Endothelial cell of umbilical vein (primary cell): ENCODE data around the gene BTBD19. TPM values are rescaled to one million over a fixed set of nuclear protein-coding genes. Genes with fewer than 3 reads are reported as not detected.
"Not testable (repeated sequence)": the region's sequence is repeated elsewhere in the genome, so short reads cannot be mapped to it uniquely, and the experiment has no call there.

Experiments
- BruUV-seq: library from RNA; stranded (reverse); fragments of 400-500 nt; replicated peaks from 2 replicates; lab custom pipeline; 2021; lab: Mats Ljungman, UMichigan
- CTCF ChIA-PET: fragments of 300-600, 350-600 bp; sonication (Branson Sonifier 250); formaldehyde crosslinking; loops from one replicate; lab custom pipeline; 2021; ENCODE audit warnings: antibody characterized with exemption, inconsistent platforms; lab: Charles Lee
- POLR2A ChIA-PET: fragments of 300-600, 350-600 bp; sonication (Branson Sonifier 250); formaldehyde crosslinking; loops from one replicate; lab custom pipeline; 2021; ENCODE audit warnings: antibody characterized with exemption, inconsistent platforms; lab: Charles Lee
- DNase-seq: peaks from one replicate; pipeline ENCODE4 v3.0.0-alpha.2; 2011; ENCODE audit warnings: low read depth, low spot score
- FAIRE-seq: peaks from 2 replicates; lab custom pipeline; 2011; peaks lifted over from hg19 to GRCh38; lab: Jason Lieb, UNC
- H2AFZ ChIP-seq: 2 replicates; pipeline ENCODE4 v1.6.0; 2012; ENCODE audit warnings: low read depth, low read length, control low read depth, inconsistent platforms
- H3K27ac ChIP-seq: 2 replicates; pipeline ENCODE4 v1.5.1; 2011; ENCODE audit warnings: low read depth, mild to moderate bottlenecking, control low read depth, low read length, moderate library complexity; ENCODE audit not compliant: insufficient read depth
- H3K27me3 ChIP-seq, 2 experiments: 2 replicates each; pipeline versions ENCODE4 v1.6.0 to v1.6.1; 2011; ENCODE audit warnings: low read length in 2 of 2, mixed read lengths in 1 of 2; ENCODE audit not compliant: control insufficient read depth in 2 of 2, insufficient read depth in 2 of 2
- H3K36me3 ChIP-seq, 2 experiments: 2 replicates in 1 of 2; 3 replicates in 1 of 2; pipeline ENCODE4 v1.5.1; 2011; ENCODE audit warnings: low read length in 2 of 2, mild to moderate bottlenecking in 1 of 2, moderate library complexity in 1 of 2; ENCODE audit not compliant: control insufficient read depth in 2 of 2, insufficient read depth in 2 of 2; ENCODE audit errors: extremely low read depth in 1 of 2
- H3K4me1 ChIP-seq: 3 replicates; pipeline ENCODE4 v1.5.1; 2011; ENCODE audit warnings: mild to moderate bottlenecking, low read length; ENCODE audit not compliant: control insufficient read depth, insufficient read depth; ENCODE audit errors: extremely low read depth
- H3K4me2 ChIP-seq: 2 replicates; pipeline ENCODE4 v1.6.1; 2011; ENCODE audit warnings: low read length, control low read depth, mixed read lengths; ENCODE audit not compliant: insufficient read depth
- H3K4me3 ChIP-seq, 3 experiments: fragments of 200-600 bp in 1 of 3; sonication (generic), shearing (Covaris generic) in 1 of 3; replicated peaks in 1 of 3; 2 replicates each; pipeline ENCODE4 v1.5.1; 2011 to 2016; ENCODE audit warnings: control low read depth in 3 of 3, low read length in 3 of 3, mild to moderate bottlenecking in 2 of 3, inconsistent platforms in 1 of 3, low read depth in 1 of 3, moderate library complexity in 1 of 3; ENCODE audit not compliant: insufficient read depth in 1 of 3
- H3K79me2 ChIP-seq: 2 replicates; pipeline ENCODE4 v1.6.0; 2012; ENCODE audit warnings: low read length, inconsistent platforms; ENCODE audit not compliant: control insufficient read depth, insufficient read depth
- H3K9ac ChIP-seq: replicated peaks from 2 replicates; pipeline ENCODE3; 2011; ENCODE audit warnings: low read length, control low read depth; ENCODE audit not compliant: insufficient read depth; ENCODE audit errors: extremely low read depth
- H3K9me1 ChIP-seq: replicated peaks from 3 replicates; pipeline ENCODE4 v1.6.0; 2011; ENCODE audit warnings: mild to moderate bottlenecking, low read length; ENCODE audit not compliant: control insufficient read depth, insufficient read depth; ENCODE audit errors: extremely low read depth
- H3K9me3 ChIP-seq: replicated peaks from 2 replicates; pipeline ENCODE4 v1.5.1; 2012; ENCODE audit warnings: low read length, inconsistent platforms; ENCODE audit not compliant: control insufficient read depth, insufficient read depth
- H4K20me1 ChIP-seq: replicated peaks from 2 replicates; pipeline ENCODE3; 2011; ENCODE audit warnings: mild to moderate bottlenecking, low read length; ENCODE audit not compliant: control insufficient read depth, insufficient read depth; ENCODE audit errors: extremely low read depth
- EZH2 ChIP-seq: IDR thresholded peaks from 2 replicates; pipeline ENCODE4 v1.6.1; 2012; ENCODE audit warnings: borderline replicate concordance, low read depth, mild to moderate bottlenecking, moderate library complexity, low read length, inconsistent platforms; ENCODE audit not compliant: severe bottlenecking
- FOS ChIP-seq: IDR thresholded peaks from 2 replicates; pipeline ENCODE4 v1.6.1; 2011; ENCODE audit warnings: mild to moderate bottlenecking, low read length, moderate library complexity, borderline replicate concordance; ENCODE audit not compliant: insufficient read depth
- GATA2 ChIP-seq: IDR thresholded peaks from 2 replicates; pipeline ENCODE4 v1.7.0; 2011; ENCODE audit warnings: low read depth, mild to moderate bottlenecking, moderate library complexity, mixed read lengths, low read length; ENCODE audit not compliant: insufficient read length, insufficient read depth
- JUN ChIP-seq: IDR thresholded peaks from 2 replicates; pipeline ENCODE4 v1.6.1; 2011; ENCODE audit warnings: borderline replicate concordance, low read depth; ENCODE audit not compliant: insufficient read length, insufficient read depth
- MYC ChIP-seq: IDR thresholded peaks from one replicate; pipeline ENCODE4 v1.6.1; 2011; ENCODE audit warnings: mild to moderate bottlenecking, low read depth, low read length
- POLR2A ChIP-seq: IDR thresholded peaks from 2 replicates; pipeline ENCODE4 v1.6.1; 2012; ENCODE audit warnings: low read depth, mild to moderate bottlenecking, control low read depth, low read length
- POLR2AphosphoS5 ChIP-seq: IDR thresholded peaks from 2 replicates; pipeline ENCODE4 v1.6.1; 2012; ENCODE audit warnings: low read depth, mild to moderate bottlenecking, control low read depth, low read length, moderate library complexity; ENCODE audit not compliant: insufficient read depth
- dilution Hi-C: fragments of 300-500 bp; cut with MboI; formaldehyde crosslinking; loops from one replicate; pipeline ENCODE4 v1.15.0; 2019; ENCODE audit warnings: low sequenced_read_pairs; ENCODE audit not compliant: extremely low pct_ligation_motif_present
- intact Hi-C: fragments of 100-400 bp; cut with micrococcal nuclease; formaldehyde crosslinking; loops from one replicate; pipeline ENCODE4 v1.10.0; 2022
- polyA plus RNA-seq, 4 experiments: library from polyadenylated mRNA; depleted of rRNA in 3 of 4; stranded (reverse) in 3 of 4; unstranded in 1 of 4; fragments of >200 nt; gene quantifications; 2 replicates each; pipeline versions ENCODE4 v1.2.1 to v1.2.3, GENCODE V29; 2011 to 2012; ENCODE audit warnings: missing spikeins in 1 of 4
- total RNA-seq: library from RNA; stranded (reverse); gene quantifications from 2 replicates; pipeline ENCODE4 v1.2.3, GENCODE V29; 2021
- TF ChIP-seq, protein P1 (sequence below), 2 donors: IDR thresholded peaks; 1 replicate in 1 of 2; 2 replicates in 1 of 2; pipeline ENCODE4 v1.5.1; 2011; ENCODE audit warnings: low read length in 2 of 2, mild to moderate bottlenecking in 2 of 2, moderate library complexity in 2 of 2, control low read depth in 1 of 2, inconsistent platforms in 1 of 2, low read depth in 1 of 2; ENCODE audit not compliant: insufficient read depth in 1 of 2; ENCODE audit errors: extremely low read depth in 1 of 2
- TF ChIP-seq, protein P2 (sequence below): IDR thresholded peaks from 2 replicates; pipeline ENCODE4 v1.6.1; 2011; ENCODE audit not compliant: insufficient read depth, insufficient read length

BTBD19 gene
- total and polyA plus RNA-seq, 2 donors (not counting 3 experiments of a cell fraction or from before 2014, with no cell fraction given): 69.9 to 97.9 TPM

DNA sequence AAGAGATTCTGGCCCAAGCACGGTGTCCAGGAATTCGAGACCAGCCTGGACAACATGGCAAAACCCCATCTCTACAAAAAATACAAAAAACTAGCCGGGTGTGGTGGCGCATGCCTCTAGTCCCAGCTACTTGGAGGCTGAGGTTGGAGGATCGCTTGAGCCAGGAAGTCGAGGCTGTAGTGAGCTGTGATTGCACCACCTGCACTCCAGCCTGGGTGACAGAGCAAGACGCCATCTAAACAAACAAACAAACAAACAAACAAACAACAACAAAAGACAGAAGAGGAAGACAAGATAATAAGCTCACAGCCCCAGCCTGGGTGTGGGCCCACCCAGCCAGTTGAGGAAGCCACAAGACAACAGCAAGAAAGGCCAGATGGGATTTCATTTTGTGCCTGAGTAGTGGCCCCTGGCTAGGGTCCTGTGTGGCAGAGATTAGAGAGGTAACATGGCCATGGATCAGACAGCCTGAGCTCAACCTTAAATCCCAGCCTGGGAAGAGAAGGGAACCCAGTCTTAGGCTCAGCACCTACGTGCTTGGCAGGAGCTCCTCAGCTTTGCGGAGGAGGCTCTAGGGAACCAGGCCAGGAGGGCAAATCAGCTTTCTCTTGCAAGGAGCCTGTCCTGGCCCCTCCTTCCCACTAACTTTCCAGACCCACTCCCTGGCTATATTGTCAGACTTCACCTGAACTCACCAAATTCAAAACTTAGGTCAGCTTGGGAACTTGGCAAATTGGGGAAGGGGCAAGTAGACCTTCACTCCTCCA, 15.4 kb upstream of the BTBD19 start:
- TF ChIP-seq MYC (no peak), FOS (no peak), JUN (no peak), POLR2AphosphoS5 (no peak), EZH2 (no peak), GATA2 (no peak), POLR2A (no peak)
- TF ChIP-seq, protein P1, sequence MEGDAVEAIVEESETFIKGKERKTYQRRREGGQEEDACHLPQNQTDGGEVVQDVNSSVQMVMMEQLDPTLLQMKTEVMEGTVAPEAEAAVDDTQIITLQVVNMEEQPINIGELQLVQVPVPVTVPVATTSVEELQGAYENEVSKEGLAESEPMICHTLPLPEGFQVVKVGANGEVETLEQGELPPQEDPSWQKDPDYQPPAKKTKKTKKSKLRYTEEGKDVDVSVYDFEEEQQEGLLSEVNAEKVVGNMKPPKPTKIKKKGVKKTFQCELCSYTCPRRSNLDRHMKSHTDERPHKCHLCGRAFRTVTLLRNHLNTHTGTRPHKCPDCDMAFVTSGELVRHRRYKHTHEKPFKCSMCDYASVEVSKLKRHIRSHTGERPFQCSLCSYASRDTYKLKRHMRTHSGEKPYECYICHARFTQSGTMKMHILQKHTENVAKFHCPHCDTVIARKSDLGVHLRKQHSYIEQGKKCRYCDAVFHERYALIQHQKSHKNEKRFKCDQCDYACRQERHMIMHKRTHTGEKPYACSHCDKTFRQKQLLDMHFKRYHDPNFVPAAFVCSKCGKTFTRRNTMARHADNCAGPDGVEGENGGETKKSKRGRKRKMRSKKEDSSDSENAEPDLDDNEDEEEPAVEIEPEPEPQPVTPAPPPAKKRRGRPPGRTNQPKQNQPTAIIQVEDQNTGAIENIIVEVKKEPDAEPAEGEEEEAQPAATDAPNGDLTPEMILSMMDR (IDR thresholded peaks at IDR 0.05; ENCODE audit: extremely low read depth in 1 of 2, insufficient read depth in 1 of 2, low read depth in 1 of 2, low read length in 2 of 2): no peak
- TF ChIP-seq, protein P2, sequence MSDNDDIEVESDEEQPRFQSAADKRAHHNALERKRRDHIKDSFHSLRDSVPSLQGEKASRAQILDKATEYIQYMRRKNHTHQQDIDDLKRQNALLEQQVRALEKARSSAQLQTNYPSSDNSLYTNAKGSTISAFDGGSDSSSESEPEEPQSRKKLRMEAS: no peak
- no TSS peak for BruUV-seq
- ChIA-PET CTCF (interaction anchor here (0.7 to 4.2 kb wide), 19 partner anchors 9 to 701 kb away, joined by 3 to 27 read pairs (median 3); partner anchors contain the start of genes BTBD19, HECTD3, PTCH2 and RPS8), POLR2A (interaction anchor here (0.7 to 0.9 kb wide), 3 partner anchors 17 to 219 kb away, joined by 3 read pairs; partner anchors contain the start of gene UROD)
- Histone ChIP-seq H3K9ac (no peak overlapping the region), H3K27ac (no peak overlapping the region), H3K9me1 (no peaks in the 10 kb centered on the region), H3K4me3 (no peak overlapping the region), H3K79me2 (no peaks in the 10 kb centered on the region), H4K20me1 (no peaks in the 10 kb centered on the region), H3K27me3 (no peaks in the 10 kb centered on the region), H3K4me2 (no peak overlapping the region), H2AFZ (no peak overlapping the region), H3K36me3 (no peaks in the 10 kb centered on the region), H3K4me1 (no peaks in the 10 kb centered on the region), H3K9me3 (no peaks in the 10 kb centered on the region)
- intact Hi-C loops (loop anchor here (2.0 kb wide), 1 partner anchor 44 kb away; no protein-coding TSS in a partner anchor), dilution Hi-C loops (no loop called here)
- FAIRE-seq (no peak), DNase-seq (no peak)

DNA sequence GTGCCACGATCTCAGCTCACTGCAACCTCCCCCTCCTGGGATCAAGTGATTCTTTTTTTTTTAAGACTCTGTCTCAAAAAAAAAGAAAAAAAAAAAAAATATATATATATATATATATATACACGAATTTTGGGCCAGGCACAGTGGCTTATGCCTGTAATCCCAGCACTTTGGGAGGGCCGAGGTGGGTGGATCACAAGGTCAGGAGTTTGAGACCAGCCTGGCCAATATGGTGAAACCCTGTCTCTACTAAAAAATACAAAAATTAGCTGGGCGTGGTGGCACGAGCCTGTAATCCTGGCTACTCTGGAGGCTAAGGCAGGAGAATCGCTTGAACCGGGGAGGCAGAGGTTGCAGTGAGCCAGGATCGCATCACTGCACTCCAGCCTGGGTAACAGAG, 10.4 kb upstream of the BTBD19 start:
- CTCF ChIA-PET: interaction anchor here (1.2 kb wide), 1 partner anchor 11 kb away, joined by 5 read pairs; no protein-coding TSS in a partner anchor
- H4K20me1 ChIP-seq, dilution Hi-C loops, H3K27me3 ChIP-seq, H3K4me2 ChIP-seq, DNase-seq, H3K9me1 ChIP-seq, H3K36me3 ChIP-seq, H2AFZ ChIP-seq, FAIRE-seq, H3K4me3 ChIP-seq, BruUV-seq, H3K9ac ChIP-seq, H3K27ac ChIP-seq, H3K9me3 ChIP-seq: not testable (repeated sequence)
- H3K79me2 ChIP-seq: peaks cover 25% of the 10 kb centered on the region
- intact Hi-C loops: loop anchor here (5.0 kb wide), 1 partner anchor 504 kb away; no protein-coding TSS in a partner anchor
- H3K4me1 ChIP-seq: peaks cover 15% of the 10 kb centered on the region
- POLR2A ChIA-PET: interaction anchor here (1.0 kb wide), 1 partner anchor 10 kb away, joined by 4 read pairs; the partner anchor contains the start of gene BTBD19
